Measurements from ENCODE around the gene IFRD2.

The IFRD2 gene

DNA sequence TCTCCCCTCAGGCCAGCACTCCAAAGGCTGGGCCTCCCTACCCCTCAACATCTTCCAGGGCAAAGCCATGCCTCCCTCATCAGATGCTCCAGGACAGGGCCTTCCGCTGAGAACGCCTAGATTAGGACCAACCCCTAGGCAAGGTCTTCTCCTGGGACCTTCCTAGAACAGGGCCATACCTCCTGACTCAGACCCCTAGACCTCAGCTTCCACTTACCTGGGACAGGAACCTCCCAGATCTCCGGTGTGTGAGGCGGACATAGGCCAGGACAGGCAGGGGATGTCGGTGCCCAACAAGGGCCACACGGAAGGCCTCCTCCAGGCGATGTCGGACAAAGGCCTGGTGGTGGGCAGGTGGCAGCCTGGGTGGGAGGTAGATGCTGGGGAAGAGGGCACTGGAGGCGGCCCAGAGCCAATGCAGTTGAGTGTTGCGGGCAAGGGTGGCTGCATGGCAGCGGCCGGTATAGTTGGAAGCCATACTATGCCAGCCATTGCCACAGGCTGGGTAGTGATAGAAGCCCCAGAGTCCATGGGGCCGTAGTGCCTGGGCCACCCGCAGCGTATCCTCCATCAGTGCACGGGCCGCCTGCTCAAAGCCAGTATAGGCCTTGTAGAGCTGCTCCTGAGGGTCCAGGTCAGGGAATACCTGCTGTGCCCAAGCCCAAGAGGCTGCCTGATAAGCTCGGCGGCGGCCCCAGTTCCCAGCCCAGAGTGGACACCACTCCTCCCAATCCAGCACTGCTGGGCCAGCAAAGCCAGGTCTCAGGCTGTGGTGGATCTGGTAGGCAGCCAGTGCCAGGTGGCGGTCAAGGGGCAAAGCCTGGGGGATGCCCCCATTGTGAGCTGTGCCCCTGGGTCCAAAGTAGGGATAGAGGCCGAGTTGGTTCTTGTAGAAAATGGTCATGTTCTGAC, 2.5 kb upstream of the IFRD2 start:
- no peak for DNase-seq (ENCODE audit: low read depth, low spot score)
- peaks cover 1% of the 10 kb centered on the region; the same call in 1 of the 2 replicates for H3K36me3 ChIP-seq (ENCODE audit: insufficient read depth, low read length)
- H3K9ac ChIP-seq (ENCODE audit: insufficient read length) = no peak overlapping the region
- no peak overlapping the region for H3K27ac ChIP-seq
- H3K4me3 ChIP-seq = no peak overlapping the region
- H3K9me3 ChIP-seq (ENCODE audit: low read depth, low read length) = no peaks in the 10 kb centered on the region
- TF ChIP-seq EZH2 (IDR thresholded peaks at IDR 0.05) = no peak
- TF ChIP-seq FOXP2 (optimal IDR thresholded peaks at IDR 0.05; ENCODE audit: control extremely low read depth, extremely low read length, insufficient read depth) = no peak
- no peak for TF ChIP-seq POLR2AphosphoS5 (IDR thresholded peaks at IDR 0.05; ENCODE audit: borderline replicate concordance, low read depth, low read length)

DNA sequence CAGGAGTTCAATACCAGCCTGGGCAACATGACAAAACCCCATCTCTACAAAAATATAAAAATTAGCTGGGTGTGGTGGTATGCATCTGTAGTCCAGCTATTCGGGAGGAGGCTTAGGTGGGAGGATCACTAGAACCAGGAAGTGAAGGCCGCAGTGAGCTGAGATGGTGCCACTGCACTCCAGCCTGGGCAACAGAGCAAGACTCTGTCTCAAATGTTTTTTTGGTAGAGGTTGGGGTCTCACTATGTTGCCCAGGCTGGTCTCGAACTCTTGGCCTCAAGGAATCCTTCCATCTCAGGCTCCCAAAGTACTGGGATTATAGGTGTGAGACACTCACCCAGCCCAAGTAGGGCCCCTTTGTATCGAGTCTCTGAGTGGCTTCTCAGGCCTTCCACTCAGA, 1.9 kb upstream of the IFRD2 start:
- DNase-seq (ENCODE audit: low read depth, low spot score) = no peak
- Histone ChIP-seq H3K9me3 (ENCODE audit: low read depth, low read length) (no peaks in the 10 kb centered on the region), H3K27ac (no peak overlapping the region), H3K4me3 (no peak overlapping the region), H3K9ac (ENCODE audit: insufficient read length) (no peak overlapping the region), H3K36me3 (ENCODE audit: insufficient read depth, low read length) (peaks cover 8% of the 10 kb centered on the region; the same call in 1 of the 2 replicates)
- TF ChIP-seq FOXP2 (optimal IDR thresholded peaks at IDR 0.05; ENCODE audit: control extremely low read depth, extremely low read length, insufficient read depth) (no peak), POLR2AphosphoS5 (IDR thresholded peaks at IDR 0.05; ENCODE audit: borderline replicate concordance, low read depth, low read length) (no peak), EZH2 (IDR thresholded peaks at IDR 0.05) (no peak)

DNA sequence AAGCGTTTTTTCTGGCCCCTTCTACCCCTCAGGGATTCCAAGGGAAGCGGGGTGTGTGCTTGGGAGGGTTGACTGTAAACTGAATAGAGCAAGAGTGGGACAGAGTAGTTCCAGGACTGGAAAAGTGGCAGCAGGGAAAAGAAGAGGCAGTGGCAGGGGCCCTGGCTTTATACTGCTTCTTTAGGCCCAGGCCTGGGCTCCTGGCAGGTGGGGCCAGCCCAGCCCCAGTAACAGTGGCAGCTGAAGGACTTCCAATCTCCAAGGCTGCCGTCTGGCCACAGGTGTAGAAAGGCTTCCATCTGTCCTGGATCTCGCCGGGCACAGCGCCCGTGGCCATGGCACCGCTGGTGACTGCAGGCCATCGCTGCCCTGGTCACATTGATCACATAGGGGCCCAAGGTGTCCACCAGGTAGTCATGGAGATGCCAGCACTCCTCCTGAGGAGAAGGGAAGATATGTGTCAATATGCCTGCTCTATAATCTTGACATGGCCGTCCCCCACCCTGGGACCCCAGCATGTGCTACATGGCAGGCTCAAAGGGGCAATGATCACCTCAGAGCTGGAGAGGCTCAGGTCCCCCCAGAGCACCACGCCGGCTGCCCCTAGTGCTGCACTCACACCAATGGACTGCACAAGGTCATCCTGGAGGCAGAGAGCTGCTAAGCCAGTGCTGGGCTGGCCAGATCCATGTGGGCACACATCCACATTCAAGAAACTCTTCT, 1.0 kb upstream of the IFRD2 start:
- H3K4me3 ChIP-seq = peak overlapping the region; percentile 84
- H3K9ac ChIP-seq (ENCODE audit: insufficient read length) = peak overlapping the region; percentile 67
- H3K27ac ChIP-seq = no peak overlapping the region

DNA sequence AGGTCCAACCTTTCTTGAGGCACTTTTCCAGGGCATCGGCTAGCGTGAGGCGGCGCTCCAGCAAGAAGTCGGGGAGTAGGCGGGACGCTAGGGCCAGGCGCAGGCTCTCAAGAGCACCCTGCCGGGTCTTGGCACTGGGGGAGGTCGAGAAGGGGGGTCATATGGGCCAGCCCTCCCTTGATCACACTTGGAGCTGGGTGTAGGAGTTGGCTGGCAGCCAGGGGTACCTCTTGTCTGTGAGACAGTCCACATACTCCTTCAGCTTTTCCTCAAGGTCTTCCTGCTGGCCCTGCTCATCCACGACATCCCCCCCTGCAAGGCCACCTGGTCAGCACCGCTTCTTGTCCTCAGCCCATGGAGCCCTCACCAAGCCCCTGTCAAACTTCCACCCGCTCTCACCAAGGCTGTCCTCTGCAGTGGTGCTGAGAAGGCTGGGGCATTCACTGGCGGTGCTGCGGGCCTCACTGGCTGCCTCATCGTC, 2.0 kb downstream of the IFRD2 start:
- H3K27ac ChIP-seq = no peak overlapping the region
- no peak overlapping the region for H3K4me3 ChIP-seq
- no peaks in the 10 kb centered on the region for H3K9me3 ChIP-seq (ENCODE audit: low read depth, low read length)
- DNase-seq (ENCODE audit: low read depth, low spot score) = no peak
- peaks cover 14% of the 10 kb centered on the region; the same call in 1 of the 2 replicates for H3K36me3 ChIP-seq (ENCODE audit: insufficient read depth, low read length)
- TF ChIP-seq FOXP2 (optimal IDR thresholded peaks at IDR 0.05; ENCODE audit: control extremely low read depth, extremely low read length, insufficient read depth) (no peak), POLR2AphosphoS5 (IDR thresholded peaks at IDR 0.05; ENCODE audit: borderline replicate concordance, low read depth, low read length) (no peak), EZH2 (IDR thresholded peaks at IDR 0.05) (no peak)
- H3K9ac ChIP-seq (ENCODE audit: insufficient read length) = no peak overlapping the region

More for the DNA sequence above, 1.0 kb upstream of the IFRD2 start:
- Histone ChIP-seq H3K36me3 (ENCODE audit: insufficient read depth, low read length) (peaks cover 11% of the 10 kb centered on the region; the same call in 1 of the 2 replicates), H3K9me3 (ENCODE audit: low read depth, low read length) (no peaks in the 10 kb centered on the region)
- no peak for TF ChIP-seq EZH2 (IDR thresholded peaks at IDR 0.05)
- no peak for TF ChIP-seq FOXP2 (optimal IDR thresholded peaks at IDR 0.05; ENCODE audit: control extremely low read depth, extremely low read length, insufficient read depth)
- no peak for TF ChIP-seq POLR2AphosphoS5 (IDR thresholded peaks at IDR 0.05; ENCODE audit: borderline replicate concordance, low read depth, low read length)
- no peak for DNase-seq (ENCODE audit: low read depth, low spot score)

DNA sequence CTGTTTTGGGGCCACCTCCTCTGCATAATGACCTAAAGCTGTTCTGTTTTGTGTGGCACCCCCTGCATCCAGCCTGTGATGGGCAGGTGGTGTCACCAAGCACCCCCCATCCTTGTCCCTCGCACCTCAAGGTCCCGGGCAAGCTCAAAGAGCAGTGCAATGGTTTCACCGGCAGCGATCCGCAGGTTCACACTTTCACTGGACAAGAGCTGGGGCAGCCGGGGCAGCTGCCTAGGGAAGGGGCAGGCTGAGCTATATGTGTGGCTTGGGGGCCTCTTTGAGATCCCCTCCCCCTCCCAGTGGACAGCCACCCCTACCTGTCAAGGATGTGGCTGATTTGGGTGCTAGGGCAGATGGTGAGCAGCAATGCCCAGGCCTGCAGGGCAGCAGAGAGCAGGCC, 3.1 kb downstream of the IFRD2 start:
- H3K27ac ChIP-seq = no peak overlapping the region
- H3K4me3 ChIP-seq = no peak overlapping the region
- TF ChIP-seq EZH2 (IDR thresholded peaks at IDR 0.05) (no peak), FOXP2 (optimal IDR thresholded peaks at IDR 0.05; ENCODE audit: control extremely low read depth, extremely low read length, insufficient read depth) (no peak), POLR2AphosphoS5 (IDR thresholded peaks at IDR 0.05; ENCODE audit: borderline replicate concordance, low read depth, low read length) (no peak)
- no peak for DNase-seq (ENCODE audit: low read depth, low spot score)
- peaks cover 14% of the 10 kb centered on the region; the same call in 1 of the 2 replicates for H3K36me3 ChIP-seq (ENCODE audit: insufficient read depth, low read length)
- no peaks in the 10 kb centered on the region for H3K9me3 ChIP-seq (ENCODE audit: low read depth, low read length)
- H3K9ac ChIP-seq (ENCODE audit: insufficient read length) = no peak overlapping the region

DNA sequence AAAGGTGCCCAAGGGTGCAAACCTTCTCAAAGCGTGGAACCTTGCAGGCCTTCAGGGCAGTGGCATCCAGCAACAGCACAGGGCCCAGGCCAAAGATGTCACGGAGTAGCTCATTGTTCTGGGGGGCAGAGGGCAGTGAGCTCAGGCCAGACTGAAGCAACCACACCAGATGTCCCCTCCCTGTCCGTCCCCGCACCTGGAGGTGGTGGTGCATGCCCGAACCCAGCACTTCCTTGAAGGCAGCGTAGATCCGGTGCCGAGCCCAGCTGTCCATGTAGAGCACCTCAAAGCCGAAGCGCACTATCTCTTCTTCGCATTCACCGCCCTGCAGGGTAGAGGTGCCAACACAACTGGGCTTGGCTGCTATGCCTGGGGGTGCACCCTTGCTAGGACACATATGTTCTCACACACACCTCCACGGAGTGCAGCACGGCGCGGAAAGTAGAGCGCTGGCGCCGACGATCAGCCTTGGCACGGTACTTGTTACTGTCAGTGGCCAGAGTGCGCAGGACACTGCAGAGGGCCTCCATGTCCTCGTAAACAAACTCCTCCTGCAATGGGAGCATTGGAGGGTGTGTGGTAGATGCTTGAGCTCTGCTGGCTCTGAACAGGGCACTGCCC, 3.7 kb downstream of the IFRD2 start:
- no peak overlapping the region for H3K9ac ChIP-seq (ENCODE audit: insufficient read length)
- TF ChIP-seq EZH2 (IDR thresholded peaks at IDR 0.05) = no peak
- no peak for TF ChIP-seq FOXP2 (optimal IDR thresholded peaks at IDR 0.05; ENCODE audit: control extremely low read depth, extremely low read length, insufficient read depth)
- TF ChIP-seq POLR2AphosphoS5 (IDR thresholded peaks at IDR 0.05; ENCODE audit: borderline replicate concordance, low read depth, low read length) = no peak
- no peak overlapping the region for H3K27ac ChIP-seq
- H3K36me3 ChIP-seq (ENCODE audit: insufficient read depth, low read length) = peaks cover 14% of the 10 kb centered on the region; the same call in 1 of the 2 replicates
- no peak for DNase-seq (ENCODE audit: low read depth, low spot score)
- H3K9me3 ChIP-seq (ENCODE audit: low read depth, low read length) = no peaks in the 10 kb centered on the region
- H3K4me3 ChIP-seq = no peak overlapping the region

DNA sequence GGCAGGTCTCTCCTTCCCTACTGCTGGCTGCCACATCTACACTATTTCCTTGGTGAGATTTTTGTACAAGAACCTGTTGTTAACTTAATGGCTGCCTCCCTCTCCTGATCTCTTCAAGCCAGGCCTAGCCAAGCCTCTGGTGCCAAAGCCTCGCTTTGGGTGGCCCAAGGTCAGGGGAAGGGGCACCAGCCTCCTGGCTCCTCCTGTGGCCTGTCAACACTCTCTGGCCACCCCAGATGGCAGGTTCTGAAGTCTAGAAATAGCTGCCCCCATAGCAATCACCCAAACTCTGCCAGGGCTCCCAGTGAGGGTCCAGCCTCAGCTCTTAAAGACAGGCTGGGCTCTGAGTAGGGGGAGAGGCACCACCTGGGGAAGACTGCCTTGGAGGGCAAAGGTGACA, 5.0 kb downstream of the IFRD2 start:
- H3K4me3 ChIP-seq = no peak overlapping the region
- no peak overlapping the region for H3K27ac ChIP-seq
- peaks cover 14% of the 10 kb centered on the region; the same call in 1 of the 2 replicates for H3K36me3 ChIP-seq (ENCODE audit: insufficient read depth, low read length)
- TF ChIP-seq EZH2 (IDR thresholded peaks at IDR 0.05) (no peak), POLR2AphosphoS5 (IDR thresholded peaks at IDR 0.05; ENCODE audit: borderline replicate concordance, low read depth, low read length) (no peak; the same call in 1 of the 2 replicates)
- DNase-seq (ENCODE audit: low read depth, low spot score) = no peak
- no peaks in the 10 kb centered on the region for H3K9me3 ChIP-seq (ENCODE audit: low read depth, low read length)
- no peak overlapping the region for H3K9ac ChIP-seq (ENCODE audit: insufficient read length)
